Activated T-helper 17 cell treated with anti-CD3 and anti-CD28 coated beads, Interleukin-2, amount 50 U/mL, for 72 hours (primary cell): ENCODE data around the gene NACC1. TPM values are rescaled to one million over a fixed set of nuclear protein-coding genes. Genes with fewer than 3 reads are reported as not detected.

Experiments
- ATAC-seq: fragments of 150-1000 bp; cut with Tn5 transposase; replicated peaks from 2 replicates; pipeline ENCODE4 v1.10.0; 2021; ENCODE audit warnings: mild to moderate bottlenecking, moderate library complexity
- H3K27ac Mint-ChIP-seq: one replicate; pipeline ENCODE4 v1.8.0; 2022; ENCODE audit warnings: mixed read lengths
- H3K27me3 Mint-ChIP-seq: one replicate; pipeline ENCODE4 v1.8.0; 2022; ENCODE audit warnings: mixed read lengths
- H3K36me3 Mint-ChIP-seq: one replicate; pipeline ENCODE4 v1.8.0; 2022; ENCODE audit warnings: low read depth, mild to moderate bottlenecking, mixed read lengths
- H3K4me1 Mint-ChIP-seq: one replicate; pipeline ENCODE4 v1.8.0; 2022; ENCODE audit warnings: mixed read lengths
- H3K4me3 Mint-ChIP-seq: one replicate; pipeline ENCODE4 v1.8.0; 2022; ENCODE audit warnings: mild to moderate bottlenecking, mixed read lengths
- H3K9me3 Mint-ChIP-seq: one replicate; pipeline ENCODE4 v1.8.0; 2022; ENCODE audit warnings: mixed read lengths
- total RNA-seq, 2 donors: library from RNA; stranded (reverse); gene quantifications; one replicate each; pipeline ENCODE4 v1.2.3, GENCODE V29; 2022

Gene NACC1
- total RNA-seq: 10 to 100 TPM; 70.8 to 80.6 TPM

DNA sequence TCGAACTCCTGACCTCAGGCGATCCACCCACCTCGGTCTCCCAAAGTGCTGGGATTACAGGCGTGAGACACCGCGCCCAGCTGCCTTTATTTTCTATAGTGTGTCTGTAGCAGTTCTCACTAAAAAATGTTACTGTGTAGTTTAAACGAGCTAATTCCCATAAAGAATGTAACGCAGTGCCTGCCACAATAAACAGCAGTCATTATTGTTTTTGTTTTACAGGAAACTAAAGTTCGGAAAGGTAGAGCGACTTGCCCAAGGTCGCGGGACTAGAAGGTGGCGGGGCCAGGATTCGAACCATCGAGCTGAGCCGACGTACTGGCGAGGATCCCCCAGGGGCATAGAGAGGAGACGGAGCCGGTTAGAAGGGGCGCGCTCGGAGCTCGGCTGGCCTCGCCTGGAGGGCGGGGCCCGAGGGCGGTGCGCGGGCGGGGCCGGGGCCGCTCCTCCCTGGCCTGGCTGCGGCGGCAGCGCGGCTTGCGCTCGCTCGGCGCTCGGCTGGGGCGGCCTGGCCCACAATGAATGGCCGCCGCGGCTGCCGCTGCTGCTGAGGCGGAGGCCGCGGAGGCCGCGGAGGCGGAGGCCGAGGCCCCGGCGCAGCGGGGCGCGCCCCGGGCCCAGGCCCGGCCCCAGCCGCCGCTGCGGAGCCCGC lies at the start of gene NACC1:
Gene NACC1 (plus strand): TSS at position 493 of the 652 bp plus-strand sequence. CDS start 16,944 bp downstream, outside the sequence.
- peak; percentile 75 for ATAC-seq
- Mint-ChIP-seq H3K36me3 (peaks cover 78% of the 10 kb centered on the region), H3K27ac (peak within 1 kb of the TSS; percentile 85), H3K4me1 (peaks cover 29% of the 10 kb centered on the region), H3K9me3 (no peaks in the 10 kb centered on the region), H3K27me3 (no peaks in the 10 kb centered on the region), H3K4me3 (peak within 1 kb of the TSS; percentile 86)

DNA sequence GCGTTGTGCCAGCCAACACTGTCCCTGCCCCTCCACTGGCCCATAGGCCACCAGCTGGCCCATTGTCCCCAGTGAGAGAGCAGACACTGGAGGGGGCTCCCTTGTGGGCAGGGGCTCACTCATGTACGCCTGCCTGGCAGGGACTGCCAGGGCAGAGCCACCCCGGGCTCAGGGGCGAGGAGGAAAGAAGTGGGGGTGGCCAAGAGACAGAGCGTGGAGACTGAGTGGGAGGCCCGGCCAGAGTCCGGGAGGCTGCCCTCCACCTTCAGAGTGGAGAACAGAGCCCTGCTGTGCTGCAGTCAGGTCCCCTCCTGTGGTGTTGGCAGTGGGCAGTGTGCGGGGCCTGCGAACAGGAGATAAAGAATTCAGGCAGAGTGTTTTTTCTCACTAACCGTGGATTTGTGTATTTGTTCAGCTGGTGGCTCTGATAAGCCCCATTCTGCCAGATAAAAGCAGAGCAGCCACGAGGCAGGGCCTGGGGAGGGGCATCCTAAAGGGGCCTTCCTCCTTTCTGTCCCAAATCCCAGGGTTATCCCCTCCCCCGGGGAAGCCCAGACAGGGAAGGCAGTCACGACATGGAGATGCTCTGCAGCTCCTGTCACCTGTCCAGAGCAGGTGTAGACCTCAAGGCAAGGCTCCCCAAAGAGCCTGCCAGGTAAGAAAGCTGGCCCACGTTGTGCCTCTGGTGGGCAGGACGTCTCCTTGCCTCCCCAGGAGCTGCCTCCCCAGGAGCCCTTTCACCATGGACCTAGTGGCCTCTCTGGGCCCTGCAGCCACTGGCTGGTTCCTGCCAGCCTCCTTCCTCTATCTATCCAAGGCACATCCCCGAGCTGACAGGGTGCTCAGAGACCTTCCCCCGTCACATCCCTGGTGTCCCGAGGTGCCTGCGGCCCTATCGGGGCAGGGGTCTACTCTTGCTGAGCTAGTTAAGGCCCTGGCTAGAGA lies 48.4 kb upstream of the NACC1 start:
- H3K27ac Mint-ChIP-seq: no peak overlapping the region
- ATAC-seq: no peak

DNA sequence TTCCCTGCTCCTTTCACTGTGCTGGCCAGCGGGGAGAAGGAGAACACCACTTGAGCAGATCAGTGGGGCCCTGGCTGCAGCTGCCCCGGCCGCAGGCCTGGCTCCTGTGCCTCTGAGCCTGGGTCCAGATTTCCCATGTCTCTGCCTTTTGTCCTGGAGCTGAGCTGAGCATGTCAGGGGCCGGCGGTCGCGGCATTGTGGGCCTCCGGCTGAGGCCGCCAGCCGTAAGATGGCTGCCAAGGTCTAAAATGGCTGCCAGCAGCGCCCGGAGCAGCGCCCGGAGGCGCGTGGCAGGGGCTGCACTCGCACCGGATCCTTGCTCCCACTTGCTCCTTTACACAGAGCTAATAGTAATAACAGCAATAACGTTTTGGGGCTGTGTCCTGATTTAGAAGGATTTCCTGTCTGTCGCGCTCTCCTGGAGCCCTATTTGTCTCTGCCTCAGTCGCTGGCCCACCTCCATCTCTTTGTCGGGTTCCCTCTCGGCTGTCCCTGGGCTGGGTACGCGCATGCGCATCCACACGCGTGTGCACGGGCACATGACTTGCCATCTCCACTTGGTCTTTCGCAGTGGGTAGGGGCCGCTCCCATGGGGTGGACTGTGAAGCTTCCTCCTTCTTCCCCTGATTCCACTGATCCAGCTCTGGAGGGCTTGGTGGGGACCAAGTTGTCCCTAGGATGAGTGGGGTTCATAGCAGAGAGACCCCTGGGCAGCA lies 47.5 kb upstream of the NACC1 start:
- no peak for ATAC-seq
- Mint-ChIP-seq H3K4me3 (no peak overlapping the region), H3K27ac (no peak overlapping the region), H3K9me3 (no peaks in the 10 kb centered on the region), H3K4me1 (no peaks in the 10 kb centered on the region), H3K27me3 (peaks cover 11% of the 10 kb centered on the region), H3K36me3 (no peaks in the 10 kb centered on the region)

More for the DNA sequence above, 48.4 kb upstream of the NACC1 start:
- peaks cover 11% of the 10 kb centered on the region for H3K27me3 Mint-ChIP-seq
- H3K36me3 Mint-ChIP-seq: no peaks in the 10 kb centered on the region
- H3K9me3 Mint-ChIP-seq: no peaks in the 10 kb centered on the region
- H3K4me1 Mint-ChIP-seq: no peaks in the 10 kb centered on the region
- no peak overlapping the region for H3K4me3 Mint-ChIP-seq

GRCh38 chr19:13071444-13072187 lies 46.4 kb upstream of the NACC1 start:
- Mint-ChIP-seq H3K4me1 (no peaks in the 10 kb centered on the region), H3K9me3 (no peaks in the 10 kb centered on the region), H3K4me3 (no peak overlapping the region), H3K36me3 (no peaks in the 10 kb centered on the region), H3K27ac (no peak overlapping the region), H3K27me3 (peaks cover 11% of the 10 kb centered on the region)
- ATAC-seq: no peak

DNA sequence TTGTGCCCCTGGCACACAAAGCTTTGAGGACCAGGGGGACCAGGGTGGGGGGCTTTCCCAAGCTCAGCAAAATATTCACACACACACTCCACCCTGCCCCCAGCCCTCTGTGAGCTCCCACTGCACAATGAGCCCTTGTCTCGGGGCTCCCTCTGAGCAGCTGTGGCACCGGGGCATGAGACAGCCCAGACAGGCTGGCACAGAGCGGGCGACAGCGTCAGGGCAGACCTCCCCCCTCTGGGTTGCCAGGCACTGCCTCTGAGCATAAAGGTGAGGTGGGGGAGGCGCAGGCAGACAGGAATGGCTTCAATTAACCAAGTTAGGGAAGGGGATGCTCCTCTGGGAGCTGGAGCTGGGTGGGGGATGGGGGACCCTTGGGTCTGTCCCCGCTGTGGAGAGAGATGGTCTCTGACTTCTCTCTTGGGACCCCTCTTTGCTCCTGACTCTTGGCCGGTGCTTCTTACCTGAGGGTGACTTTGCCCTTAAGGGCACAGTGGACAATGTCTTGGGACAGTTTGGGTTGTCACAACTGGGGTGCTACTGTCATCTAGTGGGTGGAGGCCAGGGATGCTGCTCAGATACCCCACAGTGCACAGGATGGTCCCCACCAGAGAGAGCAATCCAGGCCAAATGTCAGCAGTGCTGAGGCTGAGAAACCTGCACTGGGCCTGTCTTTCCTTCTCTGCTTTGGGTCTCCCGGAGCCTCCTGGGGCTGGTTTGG lies 45.7 kb upstream of the NACC1 start:
- ATAC-seq: no peak
- H3K27ac Mint-ChIP-seq: no peak overlapping the region
- no peaks in the 10 kb centered on the region for H3K4me1 Mint-ChIP-seq
- H3K36me3 Mint-ChIP-seq: no peaks in the 10 kb centered on the region
- H3K9me3 Mint-ChIP-seq: no peaks in the 10 kb centered on the region
- H3K4me3 Mint-ChIP-seq: no peak overlapping the region
- peaks cover 11% of the 10 kb centered on the region for H3K27me3 Mint-ChIP-seq

DNA sequence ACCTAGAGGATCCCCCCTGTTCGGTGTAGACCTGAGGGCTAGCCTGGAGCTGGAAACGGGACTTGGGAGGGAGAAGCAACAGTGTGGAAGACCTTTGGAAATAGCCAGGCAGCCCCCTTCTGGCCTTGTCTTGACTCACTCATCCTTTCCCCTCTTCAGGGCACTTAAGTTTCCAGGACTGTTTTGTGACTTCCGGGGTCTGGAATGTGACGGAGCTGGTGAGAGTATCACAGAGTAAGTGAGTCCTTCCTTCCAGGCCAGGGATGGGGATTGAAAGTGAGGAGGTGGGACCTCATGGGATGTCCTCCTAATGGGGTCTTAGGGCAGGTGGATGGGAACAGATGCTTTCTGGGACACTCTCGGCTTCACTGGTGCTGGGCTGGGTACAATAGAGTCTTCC lies 44.8 kb upstream of the NACC1 start:
- H3K9me3 Mint-ChIP-seq: no peaks in the 10 kb centered on the region
- no peak overlapping the region for H3K27ac Mint-ChIP-seq
- no peak overlapping the region for H3K4me3 Mint-ChIP-seq
- H3K36me3 Mint-ChIP-seq: no peaks in the 10 kb centered on the region
- no peaks in the 10 kb centered on the region for H3K4me1 Mint-ChIP-seq
- no peak for ATAC-seq
- peaks cover 8% of the 10 kb centered on the region for H3K27me3 Mint-ChIP-seq

DNA sequence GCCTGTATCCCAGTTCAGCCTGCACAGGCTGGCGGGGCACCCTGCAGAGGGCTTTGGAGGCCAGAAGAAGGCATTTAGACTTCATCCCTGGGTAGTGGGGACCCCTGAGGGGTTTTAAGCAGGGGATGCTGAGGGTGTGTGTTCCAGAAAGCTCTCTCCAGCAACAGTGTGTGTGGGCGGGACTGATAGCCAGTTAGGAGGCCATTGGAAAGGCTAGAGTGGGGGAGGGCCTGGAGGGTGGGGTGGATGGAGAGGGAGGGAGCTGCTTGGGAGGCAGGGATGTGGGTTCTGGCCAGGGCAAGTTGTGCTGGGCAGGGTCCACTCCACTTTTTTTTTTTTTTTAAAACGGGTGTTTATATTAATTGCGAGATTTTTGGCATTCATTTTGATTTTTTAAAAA lies 43.7 kb upstream of the NACC1 start:
- Mint-ChIP-seq H3K4me1 (no peaks in the 10 kb centered on the region), H3K4me3 (no peak overlapping the region), H3K27me3 (peaks cover 4% of the 10 kb centered on the region), H3K36me3 (no peaks in the 10 kb centered on the region), H3K27ac (no peak overlapping the region), H3K9me3 (no peaks in the 10 kb centered on the region)
- ATAC-seq: no peak

DNA sequence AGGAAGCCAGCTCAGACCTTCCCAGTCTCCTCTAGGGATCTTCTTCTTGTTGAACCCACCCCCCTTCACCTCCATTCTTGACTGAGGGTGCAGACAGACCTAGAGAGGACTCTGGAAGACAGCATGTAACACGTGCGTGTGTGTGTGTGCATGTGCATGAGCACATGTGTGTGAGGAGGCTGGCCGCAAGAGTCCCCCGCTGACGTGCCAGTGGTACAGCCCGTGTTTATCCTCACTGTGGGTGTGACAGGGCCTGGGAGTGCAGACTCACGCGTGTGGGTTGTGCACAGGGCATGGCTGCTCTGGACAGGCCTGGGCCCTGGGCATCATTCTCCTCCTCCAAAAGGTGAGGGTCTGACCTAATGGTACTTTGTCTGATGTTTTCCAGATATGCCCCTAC lies 41.7 kb upstream of the NACC1 start:
- no peak overlapping the region for H3K4me3 Mint-ChIP-seq
- peaks cover 3% of the 10 kb centered on the region for H3K27me3 Mint-ChIP-seq
- H3K9me3 Mint-ChIP-seq: no peaks in the 10 kb centered on the region
- no peaks in the 10 kb centered on the region for H3K36me3 Mint-ChIP-seq
- no peaks in the 10 kb centered on the region for H3K4me1 Mint-ChIP-seq
- ATAC-seq: no peak
- H3K27ac Mint-ChIP-seq: no peak overlapping the region

- Mint-ChIP-seq H3K4me3 (no peak overlapping the region), H3K36me3 (no peaks in the 10 kb centered on the region), H3K27ac (no peak overlapping the region), H3K9me3 (no peaks in the 10 kb centered on the region), H3K4me1 (no peaks in the 10 kb centered on the region), H3K27me3 (peaks cover 3% of the 10 kb centered on the region)
- no peak for ATAC-seq
These were observed 41.3 kb upstream of the NACC1 start for GRCh38 chr19:13076787-13077186.

GRCh38 chr19:13077240-13077639 lies 40.8 kb upstream of the NACC1 start:
- H3K9me3 Mint-ChIP-seq: no peaks in the 10 kb centered on the region
- peaks cover 3% of the 10 kb centered on the region for H3K27me3 Mint-ChIP-seq
- no peak overlapping the region for H3K4me3 Mint-ChIP-seq
- no peak for ATAC-seq
- no peak overlapping the region for H3K27ac Mint-ChIP-seq
- H3K36me3 Mint-ChIP-seq: no peaks in the 10 kb centered on the region
- no peaks in the 10 kb centered on the region for H3K4me1 Mint-ChIP-seq

- Mint-ChIP-seq H3K9me3 (no peaks in the 10 kb centered on the region), H3K4me1 (no peaks in the 10 kb centered on the region), H3K27ac (no peak overlapping the region), H3K36me3 (no peaks in the 10 kb centered on the region), H3K4me3 (no peak overlapping the region), H3K27me3 (no peaks in the 10 kb centered on the region)
- no peak for ATAC-seq
These were observed 39.7 kb upstream of the NACC1 start for GRCh38 chr19:13078381-13078780.

- no peaks in the 10 kb centered on the region for H3K36me3 Mint-ChIP-seq
- no peaks in the 10 kb centered on the region for H3K4me1 Mint-ChIP-seq
- no peaks in the 10 kb centered on the region for H3K9me3 Mint-ChIP-seq
- no peak overlapping the region for H3K4me3 Mint-ChIP-seq
- no peaks in the 10 kb centered on the region for H3K27me3 Mint-ChIP-seq
- no peak overlapping the region for H3K27ac Mint-ChIP-seq
- ATAC-seq: no peak
These were observed 39.0 kb upstream of the NACC1 start for GRCh38 chr19:13078897-13079541.

- Mint-ChIP-seq H3K36me3 (no peaks in the 10 kb centered on the region), H3K27ac (no peak overlapping the region), H3K9me3 (no peaks in the 10 kb centered on the region), H3K27me3 (no peaks in the 10 kb centered on the region), H3K4me3 (no peak overlapping the region), H3K4me1 (no peaks in the 10 kb centered on the region)
- ATAC-seq: no peak
These were observed 38.5 kb upstream of the NACC1 start for GRCh38 chr19:13079542-13079986.
